Measurements from ENCODE around the gene TRMT61A. TPM values are rescaled to one million over a fixed set of nuclear protein-coding genes. Genes with fewer than 3 reads are reported as not detected.

The TRMT61A gene
- total and polyA plus RNA-seq, 2 of the 4 experiments (the other 2 are of a cell fraction), result 5.7 to 16.2 TPM

- H2AK5ac ChIP-seq (ENCODE audit: low read depth, low read length), result 0 out of 2 replicates have a peak overlapping the region, but pooled peaks have one; percentile 56
- ATAC-seq (ENCODE audit: low read depth) (no peak; the same call in 1 of the 2 replicates), DNase-seq (no peak)
- H4K8ac ChIP-seq (ENCODE audit: low read depth in 2 of 2, low read length in 2 of 2), result no peak overlapping the region
- H4K5ac ChIP-seq (ENCODE audit: low read depth, low read length), result no peak overlapping the region
- no peak overlapping the region for H2BK5ac ChIP-seq (ENCODE audit: low read depth, low read length, poor library complexity, severe bottlenecking)
- TF ChIP-seq, protein P1, sequence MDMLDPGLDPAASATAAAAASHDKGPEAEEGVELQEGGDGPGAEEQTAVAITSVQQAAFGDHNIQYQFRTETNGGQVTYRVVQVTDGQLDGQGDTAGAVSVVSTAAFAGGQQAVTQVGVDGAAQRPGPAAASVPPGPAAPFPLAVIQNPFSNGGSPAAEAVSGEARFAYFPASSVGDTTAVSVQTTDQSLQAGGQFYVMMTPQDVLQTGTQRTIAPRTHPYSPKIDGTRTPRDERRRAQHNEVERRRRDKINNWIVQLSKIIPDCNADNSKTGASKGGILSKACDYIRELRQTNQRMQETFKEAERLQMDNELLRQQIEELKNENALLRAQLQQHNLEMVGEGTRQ (IDR thresholded peaks at IDR 0.05; ENCODE audit: low read depth, low read length), result no peak
- TF ChIP-seq RFX5 (IDR thresholded peaks at IDR 0.05; ENCODE audit: low read depth, low read length) (no peak), POLR2A (IDR thresholded peaks at IDR 0.05; ENCODE audit: low read depth, low read length) (no peak), SMC3 (IDR thresholded peaks at IDR 0.05; ENCODE audit: low read depth, low read length) (no peak), MAFK (IDR thresholded peaks at IDR 0.05; ENCODE audit: low read depth, low read length) (no peak), CEBPB (IDR thresholded peaks at IDR 0.05; ENCODE audit: low read depth, low read length) (no peak), FOS (IDR thresholded peaks at IDR 0.05; ENCODE audit: low read depth, low read length) (no peak), CHD1 (IDR thresholded peaks at IDR 0.05; ENCODE audit: low read depth, low read length) (no peak), MXI1 (IDR thresholded peaks at IDR 0.05; ENCODE audit: borderline replicate concordance, low read depth, low read length) (no peak), RCOR1 (IDR thresholded peaks at IDR 0.05; ENCODE audit: insufficient replicate concordance, low read length) (no peak), NFE2L2 (IDR thresholded peaks at IDR 0.05; ENCODE audit: low read depth, low read length) (no peak), BHLHE40 (IDR thresholded peaks at IDR 0.05; ENCODE audit: low read depth, low read length) (no peak), MAZ (IDR thresholded peaks at IDR 0.05; ENCODE audit: borderline replicate concordance, low read depth, low read length) (no peak)
- TF ChIP-seq, protein P2, sequence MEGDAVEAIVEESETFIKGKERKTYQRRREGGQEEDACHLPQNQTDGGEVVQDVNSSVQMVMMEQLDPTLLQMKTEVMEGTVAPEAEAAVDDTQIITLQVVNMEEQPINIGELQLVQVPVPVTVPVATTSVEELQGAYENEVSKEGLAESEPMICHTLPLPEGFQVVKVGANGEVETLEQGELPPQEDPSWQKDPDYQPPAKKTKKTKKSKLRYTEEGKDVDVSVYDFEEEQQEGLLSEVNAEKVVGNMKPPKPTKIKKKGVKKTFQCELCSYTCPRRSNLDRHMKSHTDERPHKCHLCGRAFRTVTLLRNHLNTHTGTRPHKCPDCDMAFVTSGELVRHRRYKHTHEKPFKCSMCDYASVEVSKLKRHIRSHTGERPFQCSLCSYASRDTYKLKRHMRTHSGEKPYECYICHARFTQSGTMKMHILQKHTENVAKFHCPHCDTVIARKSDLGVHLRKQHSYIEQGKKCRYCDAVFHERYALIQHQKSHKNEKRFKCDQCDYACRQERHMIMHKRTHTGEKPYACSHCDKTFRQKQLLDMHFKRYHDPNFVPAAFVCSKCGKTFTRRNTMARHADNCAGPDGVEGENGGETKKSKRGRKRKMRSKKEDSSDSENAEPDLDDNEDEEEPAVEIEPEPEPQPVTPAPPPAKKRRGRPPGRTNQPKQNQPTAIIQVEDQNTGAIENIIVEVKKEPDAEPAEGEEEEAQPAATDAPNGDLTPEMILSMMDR (conservative IDR thresholded peaks at IDR 0.05; ENCODE audit: low read depth, low read length), result no peak
- H3K56ac ChIP-seq (ENCODE audit: extremely low read depth, insufficient read depth, low read length), result no peak overlapping the region
- no peak overlapping the region for H4K91ac ChIP-seq (ENCODE audit: insufficient read depth, low read depth, low read length)
- no peak overlapping the region for H2BK15ac ChIP-seq (ENCODE audit: low read depth, low read length)
- H3K9me3 ChIP-seq (ENCODE audit: control insufficient read depth, insufficient read depth, low read length), result no peaks in the 10 kb centered on the region
- peak overlapping the region; percentile 59 for H3K4me3 ChIP-seq (ENCODE audit: insufficient read depth, low read depth, low read length)
- no peaks in the 10 kb centered on the region for H3K36me3 ChIP-seq (ENCODE audit: control insufficient read depth, insufficient read depth, low read length)
- H3K27ac ChIP-seq (ENCODE audit: insufficient read depth, low read length), result no peak overlapping the region
- peaks cover 18% of the 10 kb centered on the region for H3K4me1 ChIP-seq (ENCODE audit: control insufficient read depth, insufficient read depth, low read length)
- 0% methylated on average over 35 of the region's 74 CpGs; no CpG with 5 or more reads in 1 of the 2 experiments for WGBS, 2 experiments (ENCODE audit: extremely low coverage in 2 of 2, insufficient read length in 1 of 2)
- dilution Hi-C loops (cut with HindIII; ENCODE audit: low sequenced_read_pairs, unreplicated experiment), result no loop called here
- H2BK120ac ChIP-seq (ENCODE audit: low read depth, low read length), result no peak overlapping the region
- ChIA-PET CTCF (no interaction called here), POLR2A (ENCODE audit: unreplicated experiment) (no interaction called here)
- peaks cover 15% of the 10 kb centered on the region for H3K27me3 ChIP-seq (ENCODE audit: control insufficient read depth, insufficient read depth, low read length)
- intact Hi-C loops (cut with micrococcal nuclease), result no loop called here
- peak overlapping the region; percentile 6; the same call in 1 of the 2 replicates for H3K23ac ChIP-seq (ENCODE audit: low read depth, low read length)
- peak overlapping the region; percentile 18; the same call in 1 of the 2 replicates for H3K4ac ChIP-seq (ENCODE audit: low read depth, low read length)
- peaks cover 11% of the 10 kb centered on the region for H4K20me1 ChIP-seq (ENCODE audit: insufficient read depth, low read length)
- peak overlapping the region; percentile 44 for H2AK9ac ChIP-seq (replicated peaks; ENCODE audit: low read depth, low read length, poor library complexity)
- no peak overlapping the region for H3K14ac ChIP-seq (replicated peaks; ENCODE audit: low read depth, low read length)
- H3K4me2 ChIP-seq (ENCODE audit: low read depth, low read length), result peak overlapping the region; percentile 99
- TSS peak; percentile 22 for BruUV-seq (replicated peaks)
- no peak overlapping the region for H3K18ac ChIP-seq (ENCODE audit: low read depth, low read length)
- peak overlapping the region; percentile 77 for H2AFZ ChIP-seq (replicated peaks; ENCODE audit: low read length, poor library complexity)
- in situ Hi-C loops (cut with MboI; ENCODE audit: low sequenced_read_pairs), result no loop called here
- peaks cover 0 to 5% of the 10 kb centered on the region in 2 experiments; a peak in 1 of 4 replicates for H3K79me1 ChIP-seq (ENCODE audit: low read depth in 1 of 2, low read length in 2 of 2)
- no peaks in the 10 kb centered on the region for H3K9me1 ChIP-seq (ENCODE audit: insufficient read depth, low read length)
- no peak overlapping the region for H3K9ac ChIP-seq (ENCODE audit: low read depth, low read length)
- H2BK20ac ChIP-seq (ENCODE audit: low read depth, low read length), result no peak overlapping the region
Measured at GRCh38 chr14:103521951-103522563, 6.9 kb upstream of the TRMT61A start.
